Measurements from ENCODE around the gene NRBP1.

DNA sequence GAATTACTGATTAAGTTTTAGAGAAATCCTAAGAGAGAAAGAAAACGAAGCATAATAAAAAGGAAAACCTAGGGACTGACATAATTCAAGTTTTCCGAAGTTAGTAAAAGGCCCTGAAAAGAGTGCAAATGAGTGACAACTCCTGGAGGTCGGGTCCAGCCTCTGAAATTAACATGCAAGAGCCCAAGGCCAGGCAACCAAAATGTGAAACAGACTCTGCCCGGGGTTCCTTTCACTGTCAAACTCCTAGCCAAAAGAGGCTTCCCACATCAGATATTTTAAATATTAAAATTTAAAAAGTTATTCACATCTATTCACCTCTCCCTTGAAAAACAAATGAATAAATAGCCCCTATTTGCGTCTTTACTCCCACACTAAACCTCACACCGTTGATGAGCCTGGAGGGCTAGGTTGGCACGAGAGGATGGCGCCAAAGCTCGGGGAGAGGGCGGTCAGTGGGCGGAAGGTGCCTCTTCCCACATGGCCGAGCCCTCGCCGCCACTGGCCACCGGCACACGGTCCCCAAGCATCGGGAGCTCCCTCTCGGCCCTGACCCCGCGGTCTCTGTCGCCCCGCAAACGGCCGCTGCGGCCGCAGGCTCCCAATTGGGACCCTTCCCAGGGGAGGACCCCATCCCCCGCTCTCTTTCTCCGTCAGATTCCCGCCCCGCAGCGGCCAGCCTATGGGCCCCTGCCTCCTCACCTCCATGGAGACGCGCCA, 19.7 kb upstream of the NRBP1 start:
- TF ChIP-seq EZH2phosphoT487 (conservative IDR thresholded peaks at IDR 0.05; ENCODE audit: low read length), result no peak
- TF ChIP-seq, protein P1, sequence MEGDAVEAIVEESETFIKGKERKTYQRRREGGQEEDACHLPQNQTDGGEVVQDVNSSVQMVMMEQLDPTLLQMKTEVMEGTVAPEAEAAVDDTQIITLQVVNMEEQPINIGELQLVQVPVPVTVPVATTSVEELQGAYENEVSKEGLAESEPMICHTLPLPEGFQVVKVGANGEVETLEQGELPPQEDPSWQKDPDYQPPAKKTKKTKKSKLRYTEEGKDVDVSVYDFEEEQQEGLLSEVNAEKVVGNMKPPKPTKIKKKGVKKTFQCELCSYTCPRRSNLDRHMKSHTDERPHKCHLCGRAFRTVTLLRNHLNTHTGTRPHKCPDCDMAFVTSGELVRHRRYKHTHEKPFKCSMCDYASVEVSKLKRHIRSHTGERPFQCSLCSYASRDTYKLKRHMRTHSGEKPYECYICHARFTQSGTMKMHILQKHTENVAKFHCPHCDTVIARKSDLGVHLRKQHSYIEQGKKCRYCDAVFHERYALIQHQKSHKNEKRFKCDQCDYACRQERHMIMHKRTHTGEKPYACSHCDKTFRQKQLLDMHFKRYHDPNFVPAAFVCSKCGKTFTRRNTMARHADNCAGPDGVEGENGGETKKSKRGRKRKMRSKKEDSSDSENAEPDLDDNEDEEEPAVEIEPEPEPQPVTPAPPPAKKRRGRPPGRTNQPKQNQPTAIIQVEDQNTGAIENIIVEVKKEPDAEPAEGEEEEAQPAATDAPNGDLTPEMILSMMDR (IDR thresholded peaks at IDR 0.05; ENCODE audit: insufficient read depth, low read length, poor library complexity, severe bottlenecking), result no peak

Data from SU-DHL-6 (cell line).